SU-DHL-6 (cell line): ENCODE results near the gene SLC40A1.
"Not testable (repeated sequence)": the region's sequence is repeated elsewhere in the genome, so short reads cannot be mapped to it uniquely, and the experiment has no call there.

ENCODE experiments used
- H2AFZ ChIP-seq: fragments of 200-600 bp; sonication (generic); 2 replicates; pipeline ENCODE4 v1.6.1; 2014; ENCODE audit warnings: low read depth, mild to moderate bottlenecking, moderate library complexity, mixed read lengths, antibody characterized with exemption, low read length; ENCODE audit not compliant: severe bottlenecking
- H3F3A ChIP-seq: fragments of 200-600 bp; shearing (Covaris generic); 2 replicates; pipeline ENCODE4 v1.6.0; 2016; ENCODE audit warnings: antibody characterized with exemption, mild to moderate bottlenecking; ENCODE audit not compliant: insufficient read depth
- H3K27ac ChIP-seq: fragments of 200-600 bp; sonication (generic); 2 replicates; pipeline ENCODE4 v1.5.1; 2016; ENCODE audit warnings: low read depth, mild to moderate bottlenecking, low read length, moderate library complexity, mixed read lengths
- H3K27me3 ChIP-seq: fragments of 200-600 bp; sonication (generic), shearing (Covaris generic); 2 replicates; pipeline ENCODE4 v1.6.0; 2014; ENCODE audit warnings: mild to moderate bottlenecking, low read length
- H3K36me3 ChIP-seq: fragments of 200-600 bp; sonication (generic); 2 replicates; pipeline ENCODE4 v1.6.1; 2014; ENCODE audit warnings: mild to moderate bottlenecking, low read length, mixed read lengths
- H3K4me2 ChIP-seq: fragments of 300-600, 200-600 bp; shearing (Covaris generic), sonication (generic); 2 replicates; pipeline ENCODE4 v1.6.0; 2014; ENCODE audit warnings: low read length, low read depth, mild to moderate bottlenecking; ENCODE audit not compliant: poor library complexity, severe bottlenecking
- H3K4me3 ChIP-seq: fragments of 200-600 bp; sonication (generic); 2 replicates; pipeline ENCODE4 v1.5.1; 2014; ENCODE audit warnings: antibody characterized with exemption, low read length, mild to moderate bottlenecking, mixed read lengths; ENCODE audit not compliant: insufficient read depth, poor library complexity, severe bottlenecking
- H3K79me2 ChIP-seq: fragments of 200-600 bp; sonication (generic); 2 replicates; pipeline ENCODE4 v1.6.1; 2014; ENCODE audit warnings: mild to moderate bottlenecking, low read length, moderate library complexity; ENCODE audit not compliant: insufficient read depth
- H3K9ac ChIP-seq: fragments of 200-600 bp; sonication (generic); 2 replicates; pipeline ENCODE4 v1.7.0; 2014; ENCODE audit warnings: mild to moderate bottlenecking, low read length
- H3K9me2 ChIP-seq: fragments of 200-600 bp; sonication (generic); replicated peaks from 2 replicates; pipeline ENCODE4 v1.6.1; 2014; ENCODE audit warnings: low read length; ENCODE audit not compliant: insufficient read depth
- H3K9me3 ChIP-seq: fragments of 200-600 bp; sonication (generic); 2 replicates; pipeline ENCODE4 v1.6.1; 2014; ENCODE audit warnings: low read length, mixed read lengths; ENCODE audit not compliant: insufficient read depth
- H4K20me1 ChIP-seq: fragments of 200-600 bp; sonication (generic); 2 replicates; pipeline ENCODE4 v1.6.1; 2014; ENCODE audit warnings: low read depth, mild to moderate bottlenecking, antibody characterized with exemption, low read length, moderate library complexity, mixed read lengths
- EZH2phosphoT487 ChIP-seq: fragments of 200-600 bp; sonication (generic), shearing (Covaris generic); conservative IDR thresholded peaks from 2 replicates; pipeline ENCODE4 v1.6.1; 2018; ENCODE audit warnings: mild to moderate bottlenecking, antibody characterized with exemption, low read length, moderate library complexity, mixed read lengths
- TF ChIP-seq, protein P1 (sequence below): fragments of 200-600 bp; sonication (generic); IDR thresholded peaks from one replicate; pipeline ENCODE4 v1.5.1; 2017; ENCODE audit warnings: antibody characterized with exemption, mild to moderate bottlenecking, low read length, moderate library complexity; ENCODE audit not compliant: insufficient read depth, poor library complexity, severe bottlenecking

The SLC40A1 gene

GRCh38 chr2:189608170-189608569 is 27.6 kb upstream of the SLC40A1 start:
- Histone ChIP-seq H3K9ac (no peak overlapping the region), H3K27ac (no peak overlapping the region), H3F3A (no peaks in the 10 kb centered on the region), H3K27me3 (no peaks in the 10 kb centered on the region), H3K9me2 (no peaks in the 10 kb centered on the region), H3K4me3 (no peak overlapping the region), H4K20me1 (no peaks in the 10 kb centered on the region), H2AFZ (no peak overlapping the region), H3K9me3 (no peaks in the 10 kb centered on the region), H3K36me3 (no peaks in the 10 kb centered on the region), H3K4me2 (no peak overlapping the region), H3K79me2 (no peaks in the 10 kb centered on the region)
- TF ChIP-seq, protein P1, sequence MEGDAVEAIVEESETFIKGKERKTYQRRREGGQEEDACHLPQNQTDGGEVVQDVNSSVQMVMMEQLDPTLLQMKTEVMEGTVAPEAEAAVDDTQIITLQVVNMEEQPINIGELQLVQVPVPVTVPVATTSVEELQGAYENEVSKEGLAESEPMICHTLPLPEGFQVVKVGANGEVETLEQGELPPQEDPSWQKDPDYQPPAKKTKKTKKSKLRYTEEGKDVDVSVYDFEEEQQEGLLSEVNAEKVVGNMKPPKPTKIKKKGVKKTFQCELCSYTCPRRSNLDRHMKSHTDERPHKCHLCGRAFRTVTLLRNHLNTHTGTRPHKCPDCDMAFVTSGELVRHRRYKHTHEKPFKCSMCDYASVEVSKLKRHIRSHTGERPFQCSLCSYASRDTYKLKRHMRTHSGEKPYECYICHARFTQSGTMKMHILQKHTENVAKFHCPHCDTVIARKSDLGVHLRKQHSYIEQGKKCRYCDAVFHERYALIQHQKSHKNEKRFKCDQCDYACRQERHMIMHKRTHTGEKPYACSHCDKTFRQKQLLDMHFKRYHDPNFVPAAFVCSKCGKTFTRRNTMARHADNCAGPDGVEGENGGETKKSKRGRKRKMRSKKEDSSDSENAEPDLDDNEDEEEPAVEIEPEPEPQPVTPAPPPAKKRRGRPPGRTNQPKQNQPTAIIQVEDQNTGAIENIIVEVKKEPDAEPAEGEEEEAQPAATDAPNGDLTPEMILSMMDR, result no peak
- TF ChIP-seq EZH2phosphoT487, result no peak

- no peaks in the 10 kb centered on the region for H3K27me3 ChIP-seq
- H3K79me2 ChIP-seq, result no peaks in the 10 kb centered on the region
- no peak overlapping the region for H3K27ac ChIP-seq
- no peaks in the 10 kb centered on the region for H3K9me2 ChIP-seq
- no peak overlapping the region for H3K4me2 ChIP-seq
- H4K20me1 ChIP-seq, result no peaks in the 10 kb centered on the region
- no peak overlapping the region for H3K9ac ChIP-seq
- H3K36me3 ChIP-seq, result no peaks in the 10 kb centered on the region
- H3K9me3 ChIP-seq, result no peaks in the 10 kb centered on the region
- TF ChIP-seq, protein P1, result no peak
- no peak for TF ChIP-seq EZH2phosphoT487
- no peak overlapping the region for H2AFZ ChIP-seq
- H3K4me3 ChIP-seq, result no peak overlapping the region
- H3F3A ChIP-seq, result no peaks in the 10 kb centered on the region
Observed at GRCh38 chr2:189602233-189602632, 21.6 kb upstream of the SLC40A1 start.

- not testable (repeated sequence) for H3F3A ChIP-seq, H2AFZ ChIP-seq, H3K4me3 ChIP-seq, H3K9me2 ChIP-seq, H3K9ac ChIP-seq, H3K27me3 ChIP-seq, H3K27ac ChIP-seq, H4K20me1 ChIP-seq, H3K9me3 ChIP-seq, H3K4me2 ChIP-seq, H3K79me2 ChIP-seq, H3K36me3 ChIP-seq
Observed at GRCh38 chr2:189601652-189602051, 21.1 kb upstream of the SLC40A1 start.

GRCh38 chr2:189601043-189601442 is 20.5 kb upstream of the SLC40A1 start:
- Histone ChIP-seq H3K4me3 (no peak overlapping the region), H3K36me3 (no peaks in the 10 kb centered on the region), H3K9me2 (no peaks in the 10 kb centered on the region), H3K27ac (no peak overlapping the region), H3K79me2 (no peaks in the 10 kb centered on the region), H3K27me3 (no peaks in the 10 kb centered on the region), H3K9me3 (no peaks in the 10 kb centered on the region), H3F3A (no peaks in the 10 kb centered on the region), H3K4me2 (no peak overlapping the region), H4K20me1 (no peaks in the 10 kb centered on the region), H2AFZ (no peak overlapping the region), H3K9ac (no peak overlapping the region)
- TF ChIP-seq EZH2phosphoT487, result no peak
- TF ChIP-seq, protein P1, result no peak
